Adrenal gland (tissue), 12 donors: ENCODE data around the gene COMP. TPM values are rescaled to one million over a fixed set of nuclear protein-coding genes. Genes with fewer than 3 reads are reported as not detected.

Experiments
- DNase-seq, 7 donors: peaks; one replicate each; pipeline ENCODE4 v3.0.0-alpha.2; 2019 to 2020
- H3K27ac ChIP-seq, 5 donors: fragments of 200-600 bp; sonication (generic) in 4 of 5; 1 replicate in 3 of 5; 2 replicates in 2 of 5; pipeline versions ENCODE4 v1.5.1 to v1.8.0; 2016 to 2020; ENCODE audit warnings: mild to moderate bottlenecking in 1 of 5
- H3K27me3 ChIP-seq: fragments of 200-600 bp; 2 replicates; pipeline ENCODE4 v1.8.0; 2021
- H3K36me3 ChIP-seq, 2 donors: fragments of 200-600 bp; replicated peaks in 1 of 2; 1 replicate in 1 of 2; 2 replicates in 1 of 2; pipeline versions ENCODE4 v1.5.1 to v1.8.0; 2018 to 2022
- H3K4me1 ChIP-seq, 2 donors: fragments of 200-600 bp; replicated peaks in 1 of 2; 1 replicate in 1 of 2; 2 replicates in 1 of 2; pipeline versions ENCODE4 v1.5.1 to v1.8.0; 2018 to 2021
- H3K4me3 ChIP-seq, 4 donors: fragments of 200-600 bp; sonication (generic) in 3 of 4; one replicate each; pipeline ENCODE4 v1.5.1; 2016 to 2018
- H3K9me3 ChIP-seq, 3 donors: fragments of 200-600 bp; sonication (generic) in 1 of 3; replicated peaks in 1 of 3; 1 replicate in 2 of 3; 2 replicates in 1 of 3; pipeline versions ENCODE4 v1.5.1 to v1.8.0; 2016 to 2021
- POLR2A ChIP-seq, 2 donors: fragments of 450-650 bp; IDR thresholded peaks; one replicate each; pipeline ENCODE4 v1.6.1; 2017; ENCODE audit warnings: antibody characterized with exemption in 2 of 2, mild to moderate bottlenecking in 2 of 2, moderate library complexity in 1 of 2
- WGBS, 4 donors: extraction: QIAGEN DNeasy Blood & Tissue Kit in 2 of 4; methylation state at CpG; one replicate each; pipeline versions ENCODE4 v1.1.5 to v1.1.7; 2013 to 2017; 5-methylcytosine and 5-hydroxymethylcytosine counted together
- intact Hi-C, 2 donors: fragments of 100-400 bp; cut with DNase I; formaldehyde crosslinking; loops; one replicate each; pipeline versions ENCODE4 v1.14.1 to v1.15.0; 2022 to 2023
- polyA plus RNA-seq, 3 donors: library from polyadenylated mRNA; stranded (reverse); fragments of 200-250 nt in 2 of 3; fragments of 350-450 nt in 1 of 3; fragmentation: Illumina TruSeq in 1 of 3; extraction: RNeasy Lipid Tissue Mini Kit (QIAGEN cat#74804) in 1 of 3; gene quantifications; one replicate each; pipeline ENCODE4 v1.2.3, GENCODE V29; 2013 to 2014
- total RNA-seq, 9 donors: library from RNA; depleted of rRNA in 4 of 9; stranded (reverse); fragments of >200 nt in 4 of 9; fragments of 120-200 nt in 1 of 9; fragmentation: NEBNext Ultra II Directional in 1 of 9; extraction: Animal tissue kit (Norgen Biotek cat#: 25700) in 1 of 9; gene quantifications; one replicate each; pipeline versions ENCODE4 v1.1.0 to v1.2.4, GENCODE V29; 2013 to 2023
- TF ChIP-seq, protein P1 (sequence below), 6 experiments: fragments of 450-650 bp in 4 of 6; fragments of 200-600 bp in 2 of 6; sonication (generic) in 1 of 6; IDR thresholded peaks; 1 replicate in 5 of 6; 2 replicates in 1 of 6; pipeline versions ENCODE4 v1.5.1 to v1.8.0; 2016 to 2021; ENCODE audit warnings: antibody characterized with exemption in 6 of 6, mild to moderate bottlenecking in 2 of 6, moderate library complexity in 1 of 6
- donor health status: healthy with polysubstance abuse.
- donor health status: Bipolar disorder and iron deficiency.
- donor health status: DM: yes; HTN: yes; CAD: no.
- donor health status: DM: no; HTN: no; CAD: no.
- donor health status: DM: no; HTN: no; CAD: no.
- donor health status: DM: yes; HTN: yes; CAD: no.

COMP gene
- total and polyA plus RNA-seq, 12 donors: 0.11 to 0.17 (median 0.16) TPM; not detected in 9

DNA sequence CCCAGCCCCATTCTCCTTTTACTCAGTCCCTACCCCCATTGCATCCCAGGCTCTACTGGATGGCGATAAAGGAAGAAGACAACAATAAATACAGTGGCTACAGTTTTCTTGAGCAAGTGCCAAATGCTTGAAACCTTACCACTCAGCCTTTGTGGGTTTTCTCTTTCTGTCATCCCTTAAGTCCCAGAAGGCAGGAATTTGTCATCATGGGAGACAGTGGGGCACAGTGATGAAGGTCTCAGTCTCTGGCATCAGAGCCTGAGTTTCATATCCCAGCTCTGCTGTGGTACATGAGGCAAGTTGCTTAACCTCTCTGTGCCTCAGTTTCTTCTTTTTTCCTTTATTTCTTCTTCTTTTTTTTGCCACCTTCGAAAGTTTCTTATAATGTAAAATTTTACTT, 5.1 kb upstream of the COMP start:
- no peaks in the 10 kb centered on the region for H3K4me1 ChIP-seq
- no peaks in the 10 kb centered on the region for H3K9me3 ChIP-seq
- no peak overlapping the region for H3K4me3 ChIP-seq
- TF ChIP-seq POLR2A (IDR thresholded peaks at IDR 0.05): no peak
- TF ChIP-seq, protein P1, sequence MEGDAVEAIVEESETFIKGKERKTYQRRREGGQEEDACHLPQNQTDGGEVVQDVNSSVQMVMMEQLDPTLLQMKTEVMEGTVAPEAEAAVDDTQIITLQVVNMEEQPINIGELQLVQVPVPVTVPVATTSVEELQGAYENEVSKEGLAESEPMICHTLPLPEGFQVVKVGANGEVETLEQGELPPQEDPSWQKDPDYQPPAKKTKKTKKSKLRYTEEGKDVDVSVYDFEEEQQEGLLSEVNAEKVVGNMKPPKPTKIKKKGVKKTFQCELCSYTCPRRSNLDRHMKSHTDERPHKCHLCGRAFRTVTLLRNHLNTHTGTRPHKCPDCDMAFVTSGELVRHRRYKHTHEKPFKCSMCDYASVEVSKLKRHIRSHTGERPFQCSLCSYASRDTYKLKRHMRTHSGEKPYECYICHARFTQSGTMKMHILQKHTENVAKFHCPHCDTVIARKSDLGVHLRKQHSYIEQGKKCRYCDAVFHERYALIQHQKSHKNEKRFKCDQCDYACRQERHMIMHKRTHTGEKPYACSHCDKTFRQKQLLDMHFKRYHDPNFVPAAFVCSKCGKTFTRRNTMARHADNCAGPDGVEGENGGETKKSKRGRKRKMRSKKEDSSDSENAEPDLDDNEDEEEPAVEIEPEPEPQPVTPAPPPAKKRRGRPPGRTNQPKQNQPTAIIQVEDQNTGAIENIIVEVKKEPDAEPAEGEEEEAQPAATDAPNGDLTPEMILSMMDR (IDR thresholded peaks at IDR 0.05): no peak
- peaks cover 32% of the 10 kb centered on the region for H3K27me3 ChIP-seq
- no peaks in the 10 kb centered on the region for H3K36me3 ChIP-seq
- intact Hi-C loops: no loop called here
- no peak for DNase-seq
- no peak overlapping the region for H3K27ac ChIP-seq
- WGBS, 4 donors: 63 to 79% (median 73%) methylated on average over 2 of the region's 2 CpGs

DNA sequence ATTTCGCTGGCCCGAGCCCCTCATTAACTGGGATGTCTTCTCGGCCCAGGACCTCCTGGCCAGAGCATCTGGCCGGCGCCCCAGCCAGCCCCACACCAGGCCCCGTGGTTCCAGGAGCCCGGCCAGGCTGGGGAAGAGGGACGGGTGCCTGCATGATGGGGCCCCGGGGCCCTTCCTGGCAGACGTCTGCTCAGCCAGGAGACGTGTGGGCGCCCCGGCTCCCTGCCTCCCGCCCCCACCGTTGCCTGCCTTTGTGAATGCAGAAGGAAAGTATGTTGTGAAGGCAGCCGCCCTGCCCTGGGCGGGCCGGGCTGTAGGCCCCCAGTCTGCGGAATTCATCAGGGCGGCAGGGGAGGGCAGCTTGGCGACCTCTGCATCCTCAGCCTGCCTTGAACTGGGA, 4.4 kb upstream of the COMP start:
- H3K9me3 ChIP-seq: no peaks in the 10 kb centered on the region
- no peak overlapping the region for H3K27ac ChIP-seq
- peaks cover 39% of the 10 kb centered on the region for H3K27me3 ChIP-seq
- 23 to 29% (median 25%) methylated on average over 14 to 21 of the region's 21 CpGs for WGBS, 4 donors
- intact Hi-C loops: no loop called here
- no peaks in the 10 kb centered on the region for H3K4me1 ChIP-seq
- TF ChIP-seq POLR2A (IDR thresholded peaks at IDR 0.05): no peak
- TF ChIP-seq, protein P1 (IDR thresholded peaks at IDR 0.05): no peak
- DNase-seq: no peak
- H3K4me3 ChIP-seq: no peak overlapping the region
- H3K36me3 ChIP-seq: no peaks in the 10 kb centered on the region

DNA sequence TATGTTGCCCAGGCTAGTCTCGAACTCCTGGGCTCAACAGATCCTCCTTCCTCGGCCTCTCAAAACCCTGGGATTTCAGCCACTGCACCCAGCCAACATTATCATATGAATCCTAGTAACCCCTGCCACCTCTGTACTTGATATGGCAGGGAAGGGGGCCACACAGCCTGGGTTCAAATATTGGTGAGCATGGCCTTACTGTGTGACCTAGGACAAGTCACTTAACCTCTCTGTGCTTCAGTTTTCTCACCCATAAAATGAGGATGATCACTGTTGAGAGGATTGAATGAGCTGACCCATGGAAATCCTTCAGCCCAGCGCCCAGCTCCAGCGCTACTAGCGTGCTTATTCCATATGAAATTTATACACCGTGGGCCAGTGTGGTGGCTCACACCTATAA, 3.6 kb upstream of the COMP start:
- peaks cover 47% of the 10 kb centered on the region for H3K27me3 ChIP-seq
- no peak overlapping the region for H3K27ac ChIP-seq
- no peak for TF ChIP-seq POLR2A (IDR thresholded peaks at IDR 0.05)
- TF ChIP-seq, protein P1 (IDR thresholded peaks at IDR 0.05): no peak
- peaks cover 3 to 5% of the 10 kb centered on the region in 2 donors for H3K4me1 ChIP-seq
- no peak overlapping the region for H3K4me3 ChIP-seq
- WGBS, 4 donors: 83 to 95% (median 93%) methylated on average over 6 of the region's 6 CpGs
- intact Hi-C loops: no loop called here
- DNase-seq: no peak
- H3K9me3 ChIP-seq: no peaks in the 10 kb centered on the region
- H3K36me3 ChIP-seq: no peaks in the 10 kb centered on the region

DNA sequence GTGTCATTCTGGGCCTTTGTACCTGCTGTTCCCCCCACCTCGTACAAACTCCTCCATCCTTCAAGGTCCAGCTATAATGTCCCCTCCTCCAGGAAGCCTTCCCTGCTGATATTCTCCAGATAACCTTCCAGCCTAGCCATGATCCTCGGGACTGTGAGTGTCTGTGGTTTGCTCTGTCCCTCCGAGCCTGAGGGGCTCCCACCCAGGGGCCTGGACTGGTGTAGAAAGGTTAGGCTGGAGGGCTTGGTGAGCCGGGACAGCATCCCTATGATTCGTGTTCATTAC, 2.9 kb upstream of the COMP start:
- H3K27ac ChIP-seq: no peak overlapping the region
- no peaks in the 10 kb centered on the region for H3K36me3 ChIP-seq
- peaks cover 3 to 6% of the 10 kb centered on the region in 2 donors for H3K4me1 ChIP-seq
- H3K4me3 ChIP-seq: no peak overlapping the region
- no peak for DNase-seq
- no peak for TF ChIP-seq POLR2A (IDR thresholded peaks at IDR 0.05)
- TF ChIP-seq, protein P1 (IDR thresholded peaks at IDR 0.05): no peak
- 70 to 86% (median 77%) methylated on average over 5 of the region's 5 CpGs for WGBS, 4 donors
- peaks cover 52% of the 10 kb centered on the region for H3K27me3 ChIP-seq
- intact Hi-C loops: no loop called here
- H3K9me3 ChIP-seq: no peaks in the 10 kb centered on the region
